Activated naive CD8-positive, alpha-beta T cell treated with anti-CD3 and anti-CD28 coated beads, Interleukin-2, amount 50 U/mL, for 16 hours (primary cell): ENCODE results near the gene C1orf50.
A peak's percentile ranks its signal among the peaks of the same experiment; 100 is the strongest.
"Not testable (repeated sequence)": the region's sequence is repeated elsewhere in the genome, so short reads cannot be mapped to it uniquely, and the experiment has no call there.

Experiments
- DNase-seq: peaks from one replicate; pipeline ENCODE4 v3.0.0-alpha.2; 2020; ENCODE audit warnings: low read depth, low spot score

Gene C1orf50

DNA sequence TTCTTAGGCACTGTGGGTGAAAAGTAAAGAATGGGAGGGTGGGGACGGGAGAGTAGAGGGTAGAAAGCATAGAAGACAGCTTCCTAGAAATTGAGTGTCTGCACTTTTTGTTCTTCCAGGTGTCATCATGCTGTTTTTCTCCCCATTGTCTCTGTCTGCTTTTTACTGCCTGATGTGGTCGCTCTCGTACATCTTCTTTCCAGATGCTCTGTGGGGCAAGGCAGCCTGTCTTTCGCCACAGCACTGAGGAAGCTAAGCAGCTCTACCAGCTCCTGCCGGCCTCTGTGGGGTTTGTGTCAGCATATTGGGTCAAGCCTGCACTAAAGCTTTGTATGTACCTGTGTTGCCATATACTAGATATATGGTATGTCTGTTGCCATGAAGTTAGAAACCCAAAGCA is 30.9 kb downstream of the C1orf50 start:
- DNase-seq, result no peak

DNA sequence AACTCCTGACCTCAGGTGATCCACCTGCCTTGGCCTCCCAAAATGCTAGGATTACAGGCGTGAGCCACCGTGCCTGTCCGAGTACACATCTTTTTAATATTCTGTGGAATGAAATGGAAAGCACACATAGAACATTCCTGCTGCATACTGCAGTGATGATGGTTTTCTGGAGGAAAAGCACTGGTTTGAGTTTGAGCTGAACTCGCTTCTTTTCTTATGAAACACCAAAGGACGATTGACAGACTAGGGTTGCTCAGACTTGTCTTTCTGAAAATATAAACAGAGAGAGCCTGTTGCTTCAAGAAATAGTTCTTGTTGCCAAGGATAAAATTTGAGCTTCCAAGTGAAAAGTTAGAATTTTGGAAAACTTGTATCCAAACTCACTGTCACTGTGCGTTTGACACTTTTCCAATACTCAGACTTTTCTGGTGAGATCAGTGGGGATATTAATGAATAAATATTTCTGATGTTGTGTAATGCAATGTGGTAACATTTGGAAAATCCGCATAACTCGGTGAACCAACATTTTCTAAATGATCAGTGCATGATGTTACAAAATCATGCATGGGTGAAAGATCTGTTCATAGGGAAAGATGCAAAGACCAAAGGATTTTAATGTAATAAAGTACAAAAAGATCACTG is 34.9 kb downstream of the C1orf50 start:
- no peak for DNase-seq

DNA sequence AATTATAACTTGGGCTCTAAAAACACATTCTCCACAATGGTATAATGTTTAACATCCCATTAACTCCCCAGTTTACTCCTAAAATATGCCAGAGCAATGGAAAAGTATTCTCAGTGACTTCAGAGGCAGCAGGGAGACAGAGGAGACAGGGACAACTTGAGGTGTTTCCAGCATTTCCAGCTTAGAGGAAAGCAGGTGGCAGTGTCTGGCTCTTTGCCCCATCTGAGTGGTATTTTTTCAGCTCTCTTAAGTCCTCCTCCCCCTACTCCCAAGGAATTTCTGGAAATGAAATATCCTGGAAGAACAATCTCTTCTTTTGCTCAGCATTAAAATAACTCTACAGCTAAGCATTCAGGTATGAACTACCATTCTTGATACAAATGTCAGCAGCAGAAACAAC is 39.1 kb downstream of the C1orf50 start:
- no peak for DNase-seq

DNA sequence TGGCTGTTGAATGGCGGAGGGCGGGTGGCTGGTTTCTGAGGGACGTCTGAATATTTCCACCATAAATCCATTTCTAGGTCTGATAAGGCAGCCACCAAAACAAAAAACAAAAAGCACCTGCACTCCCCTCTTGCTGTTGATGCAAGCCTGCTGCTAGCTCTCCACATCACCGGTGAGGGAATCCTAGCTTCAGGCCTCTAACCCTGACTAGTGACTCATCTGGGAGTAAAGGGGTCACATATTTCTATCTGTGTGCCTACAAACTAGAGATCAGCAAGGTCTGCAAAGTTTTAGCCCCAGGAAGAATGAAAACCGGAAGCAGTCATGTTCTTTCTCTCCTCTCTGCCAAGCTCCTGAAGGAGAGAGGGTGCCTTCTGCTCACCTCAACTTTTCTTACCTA is 39.5 kb downstream of the C1orf50 start:
- DNase-seq, result no peak

DNA sequence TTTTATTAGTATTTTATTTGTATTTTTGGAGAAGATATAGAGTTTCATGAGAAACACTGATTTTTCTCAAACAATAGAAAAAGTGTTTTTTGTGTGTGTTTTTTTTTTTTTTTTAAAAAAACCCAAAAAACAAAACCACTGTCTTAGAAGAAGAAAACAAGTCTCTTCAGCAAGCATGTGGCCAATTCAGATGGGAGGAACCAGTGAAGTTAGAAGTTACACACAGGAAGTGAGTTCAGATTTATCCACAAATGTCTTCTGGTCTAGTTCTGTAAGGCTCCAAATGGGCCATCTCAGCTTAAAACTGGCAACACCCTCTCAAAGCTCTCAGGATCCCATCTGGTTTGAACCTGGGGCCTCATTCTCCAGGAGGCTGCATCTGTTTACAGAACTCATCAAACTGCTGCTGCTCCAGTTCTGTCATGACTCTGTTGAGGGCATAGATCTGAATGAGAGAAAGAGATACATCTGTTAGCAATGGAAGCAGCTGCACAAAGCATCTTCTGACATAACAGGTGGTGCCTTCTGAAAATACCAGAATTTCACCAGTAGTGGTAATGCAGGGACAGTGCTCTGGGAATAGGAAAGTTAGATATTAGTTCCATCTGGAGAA is 40.1 kb downstream of the C1orf50 start:
- DNase-seq, result no peak

DNA sequence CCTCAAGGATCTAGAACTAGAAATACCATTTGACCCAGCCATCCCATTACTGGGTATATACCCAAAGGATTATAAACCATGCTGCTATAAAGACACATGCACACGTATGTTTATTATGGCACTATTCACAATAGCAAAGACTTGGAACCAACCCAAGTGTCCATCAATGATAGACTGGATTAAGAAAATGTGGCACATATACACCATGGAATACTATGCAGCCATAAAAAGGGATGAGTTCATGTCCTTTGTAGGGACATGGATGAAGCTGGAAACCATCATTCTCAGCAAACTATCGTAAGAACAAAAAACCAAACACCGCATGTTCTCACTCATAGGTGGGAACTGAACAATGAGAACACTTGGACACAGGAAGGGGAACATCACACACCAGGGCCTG is 47.8 kb downstream of the C1orf50 start:
- DNase-seq, result not testable (repeated sequence)

DNA sequence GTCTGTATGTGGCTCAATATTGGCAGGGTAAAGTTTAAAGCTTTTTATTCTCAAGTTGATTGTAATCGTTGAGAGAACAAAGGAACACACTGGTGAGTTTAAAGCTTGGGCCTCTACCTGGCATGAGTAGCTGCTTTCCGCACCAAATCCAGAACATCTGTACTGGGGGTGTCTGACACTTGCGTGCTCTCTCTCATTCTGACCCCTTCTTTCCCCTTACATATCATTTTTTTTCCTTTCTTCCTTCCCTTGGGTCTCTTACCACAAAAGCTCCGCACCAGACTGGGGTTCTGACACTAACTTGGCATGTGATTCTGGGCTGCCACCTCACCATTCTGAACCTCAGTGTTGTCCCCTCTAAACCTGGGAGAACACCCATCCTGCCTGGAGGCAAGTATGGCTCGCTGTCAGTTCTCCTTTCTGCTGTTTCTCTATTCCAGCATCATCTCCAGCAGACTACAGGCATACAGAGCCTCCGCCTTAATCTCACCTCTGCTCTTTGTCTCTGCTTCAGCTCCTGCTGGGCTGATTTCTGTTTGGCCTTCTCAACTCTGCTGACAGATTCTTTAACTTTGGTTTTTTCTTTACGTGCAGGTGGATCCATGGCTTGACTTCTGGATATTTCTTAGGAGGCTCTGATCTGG is 49.0 kb downstream of the C1orf50 start:
- no peak for DNase-seq

DNA sequence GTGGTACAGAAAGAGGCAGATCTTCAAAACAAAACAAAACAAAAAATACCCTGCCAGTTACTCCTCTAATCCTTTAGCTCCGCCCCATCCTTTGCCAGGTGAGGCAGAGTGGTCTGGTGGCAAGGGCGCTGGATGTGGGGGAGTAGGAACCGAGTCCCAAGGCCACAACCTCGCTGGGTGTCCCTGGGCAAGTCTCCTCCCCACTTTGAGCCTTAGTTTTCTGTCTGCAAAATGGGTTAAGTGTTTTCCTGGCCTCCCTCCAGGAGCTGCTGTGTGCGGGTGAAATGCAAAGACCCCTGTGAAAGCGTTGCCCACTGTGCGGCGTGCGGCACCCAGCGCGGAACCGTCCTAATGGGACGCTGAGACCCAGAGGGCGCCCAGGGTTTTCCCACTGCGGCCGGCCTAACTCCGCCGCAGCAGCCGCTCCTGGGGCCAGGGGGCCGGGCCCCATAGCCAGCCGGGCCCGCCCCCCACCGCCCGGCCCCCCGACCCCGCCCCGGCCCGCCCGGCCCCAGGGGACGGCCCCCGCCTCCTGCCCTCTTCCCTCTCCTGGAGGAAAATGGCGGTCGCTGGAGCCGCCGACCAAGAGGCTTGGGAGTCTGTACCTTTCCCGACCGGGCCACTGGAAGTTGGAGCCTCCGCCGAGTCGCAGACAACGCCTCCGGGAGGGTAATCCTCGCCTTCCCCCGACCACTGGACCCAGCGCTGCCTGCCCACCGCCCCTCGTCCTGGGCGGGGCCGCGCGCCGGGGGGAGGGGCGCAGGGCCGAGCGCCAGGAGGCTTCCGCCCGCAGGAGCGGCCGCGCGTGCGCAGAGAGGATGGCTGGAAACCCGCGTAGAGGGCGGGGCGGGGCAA is 49.8 kb downstream of the C1orf50 start, which contains the start of the genes ERMAP and SVBP:
ERMAP (plus strand) TSS at position 538 of the 855 bp plus-strand sequence. CDS start 13,327 bp downstream, outside the sequence.
SVBP (minus strand) TSS at position 813 of the 855 bp plus-strand sequence. CDS start 853 bp downstream, outside the sequence.
- peak; percentile 83 for DNase-seq

DNA sequence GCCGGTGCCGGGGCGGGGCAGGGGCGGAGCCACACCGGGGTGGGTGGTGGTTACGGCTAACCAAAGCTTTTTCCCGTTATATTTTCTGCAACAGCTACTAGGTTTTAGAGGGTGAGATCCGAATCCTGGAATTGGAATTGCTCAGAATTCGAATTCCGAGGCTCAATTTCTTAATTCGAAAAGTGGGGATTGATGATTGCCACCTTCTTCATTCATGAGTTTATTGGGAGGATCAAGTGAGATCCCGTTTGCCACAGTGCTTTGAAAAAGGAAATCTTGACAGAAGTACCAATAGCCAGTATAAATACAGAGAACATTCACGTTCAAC is 50.4 kb downstream of the C1orf50 start:
- no peak for DNase-seq

DNA sequence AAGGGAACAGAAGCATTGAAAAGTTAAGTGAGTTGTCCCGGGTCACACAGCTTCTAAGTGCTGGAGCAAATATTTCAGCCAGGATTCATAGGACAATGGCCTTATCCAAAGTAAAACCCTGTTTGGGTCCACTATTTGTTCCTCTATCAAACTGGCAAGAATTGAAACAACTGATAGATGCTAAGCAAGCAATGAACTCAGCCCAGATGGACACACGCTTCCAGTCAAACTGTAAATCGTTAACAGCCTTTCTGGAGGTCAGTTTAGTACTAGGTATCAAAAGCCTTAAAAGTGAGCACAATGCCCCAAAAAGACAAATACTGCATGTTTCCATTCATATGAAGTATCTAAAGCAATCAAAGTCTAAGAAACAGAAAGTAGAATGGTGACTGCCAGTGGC is 50.9 kb downstream of the C1orf50 start:
- DNase-seq, result no peak

DNA sequence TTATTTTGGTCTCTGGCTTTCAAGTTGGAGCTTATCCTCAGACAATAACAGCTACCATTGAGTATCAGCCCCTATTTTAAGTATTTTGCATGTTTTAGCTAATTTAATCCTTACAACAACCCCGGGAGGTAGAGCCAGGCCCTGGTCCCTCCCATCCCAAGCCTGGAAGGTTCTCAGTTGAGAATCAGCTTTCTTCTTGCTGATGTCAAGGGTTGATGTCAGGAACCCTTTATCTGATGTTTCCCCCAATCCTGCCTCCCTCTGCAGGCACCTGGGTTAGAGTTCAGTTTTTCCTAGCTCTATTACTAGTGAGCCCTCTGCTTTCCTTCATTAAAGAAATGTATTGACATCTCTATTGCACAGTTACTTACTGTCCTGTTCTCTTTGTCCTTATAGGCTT is 53.8 kb downstream of the C1orf50 start:
- DNase-seq, result no peak

DNA sequence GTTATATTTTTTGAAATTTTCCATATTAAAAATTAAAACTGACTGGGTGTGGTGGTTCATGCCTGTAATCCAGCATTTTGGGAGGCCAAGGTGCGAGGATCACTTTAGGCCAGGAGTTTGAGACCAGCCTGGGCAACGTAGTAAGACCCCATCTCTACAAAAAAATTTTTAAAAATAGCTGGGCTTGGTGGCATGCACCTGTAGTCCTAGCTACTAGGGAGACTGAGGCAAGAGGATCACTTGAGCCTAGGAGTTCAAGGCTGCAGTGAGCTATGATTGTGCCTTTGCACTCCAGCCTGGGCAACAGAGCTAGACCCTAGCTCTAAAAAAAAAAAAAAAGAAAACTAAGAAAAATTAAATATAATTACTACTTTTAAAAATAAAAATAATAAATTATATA is 54.6 kb downstream of the C1orf50 start:
- no peak for DNase-seq

DNA sequence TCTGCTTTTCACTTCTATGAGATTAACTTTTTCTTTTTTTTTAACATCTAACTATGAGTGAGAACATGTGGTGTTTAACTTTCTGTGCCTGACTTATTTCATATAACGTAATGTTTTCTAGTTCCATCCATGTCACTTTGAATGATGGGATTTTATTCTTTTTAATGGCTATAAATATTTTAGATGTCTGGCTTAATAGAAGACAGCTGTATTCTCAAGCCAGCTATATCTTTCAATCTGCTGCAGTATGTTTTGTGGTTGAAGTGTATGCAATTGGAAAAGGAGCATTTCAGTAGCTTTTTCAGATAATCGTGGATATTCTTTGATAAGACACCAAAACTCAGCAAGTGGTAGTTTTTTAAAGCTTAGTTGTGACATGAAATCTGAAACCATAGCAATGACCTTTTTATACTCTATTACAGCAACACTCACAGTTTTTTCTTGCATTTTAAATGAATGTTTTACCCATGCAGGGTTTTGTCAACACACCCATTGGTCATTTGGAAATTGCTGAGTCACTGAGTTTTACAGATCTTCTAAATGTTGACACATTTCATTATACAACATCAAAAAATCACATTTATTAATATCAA is 55.8 kb downstream of the C1orf50 start:
- DNase-seq, result no peak

DNA sequence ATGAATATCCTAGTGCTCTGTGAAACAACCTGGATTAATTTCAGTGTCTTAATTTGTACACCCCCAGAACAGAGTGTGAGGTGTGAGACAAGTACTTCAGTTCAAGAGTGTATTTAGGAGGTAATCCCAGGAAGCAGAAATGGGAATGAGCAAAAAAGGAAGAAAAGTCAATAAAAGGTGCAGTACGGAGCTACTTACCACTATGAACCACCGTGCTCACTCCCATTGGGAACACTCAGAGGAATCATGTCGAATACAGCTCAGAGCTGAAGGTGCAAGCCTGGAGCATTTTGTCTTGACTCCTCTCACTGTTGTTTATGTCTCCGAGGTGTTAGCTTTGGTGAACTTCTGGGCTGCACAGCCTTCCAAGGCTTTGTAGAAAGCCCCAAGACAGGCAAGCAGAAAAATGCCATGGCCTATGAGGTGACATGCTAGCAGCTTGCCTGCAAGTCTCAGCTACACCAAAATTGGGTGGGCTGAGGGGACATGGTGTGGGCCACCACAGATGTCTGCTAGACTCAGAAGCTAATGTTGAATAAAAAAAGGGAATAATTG is 57.5 kb downstream of the C1orf50 start:
- DNase-seq, result no peak

DNA sequence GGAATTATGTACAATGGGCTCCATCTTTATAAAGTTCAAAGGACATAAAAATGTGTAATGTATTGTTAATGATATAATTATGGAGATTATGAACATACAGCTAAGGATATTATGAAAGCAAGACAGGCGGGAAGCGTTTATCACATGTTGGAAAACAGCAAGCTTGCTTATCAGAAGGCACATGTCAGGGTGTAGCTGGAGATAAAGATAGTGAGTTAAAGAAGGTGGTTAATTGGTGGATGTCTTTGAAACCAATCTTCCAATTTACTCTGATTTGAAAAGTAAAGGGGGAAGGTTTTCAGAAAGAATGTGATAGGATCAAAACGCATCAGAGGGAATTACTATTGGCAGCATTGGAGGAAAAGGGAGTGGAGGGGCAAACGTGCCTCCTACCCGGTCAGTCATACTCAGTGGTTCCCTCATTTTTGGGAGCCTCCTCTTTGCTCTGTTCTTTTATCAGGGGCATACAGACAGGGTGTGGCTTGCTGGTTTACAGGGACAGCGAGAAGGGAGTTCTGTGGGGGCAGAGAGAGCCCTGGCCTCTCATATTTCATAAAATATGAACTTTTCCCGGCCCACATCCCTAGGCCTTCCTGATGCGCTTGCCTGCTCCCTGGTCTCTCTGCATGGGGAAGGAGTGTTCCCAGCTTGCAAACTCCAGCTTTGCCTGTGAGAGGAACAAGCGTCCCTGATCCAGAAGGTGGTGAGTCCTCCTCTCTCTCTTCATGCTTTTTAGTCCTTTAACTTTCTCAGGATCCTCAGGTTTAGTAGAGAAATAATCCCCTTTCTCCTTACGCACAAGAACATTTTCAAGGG is 58.2 kb downstream of the C1orf50 start:
- DNase-seq, result no peak
